Breast epithelium (tissue), 3 donors: ENCODE measurements around the gene GATAD2B.

Experiments
- CTCF ChIP-seq, 3 donors: fragments of 450-650 bp; IDR thresholded peaks; one replicate each; pipeline ENCODE4 v1.5.1; 2016 to 2017; ENCODE audit warnings: antibody characterized with exemption in 3 of 3, mild to moderate bottlenecking in 3 of 3, moderate library complexity in 3 of 3
- POLR2A ChIP-seq: fragments of 450-650 bp; IDR thresholded peaks from one replicate; pipeline ENCODE4 v1.6.1; 2016; ENCODE audit warnings: antibody characterized with exemption, mild to moderate bottlenecking, moderate library complexity
- POLR2AphosphoS5 ChIP-seq, 3 donors: sonication (generic); formaldehyde crosslinking; IDR thresholded peaks; one replicate each; pipeline ENCODE4 v1.6.1; 2017; ENCODE audit warnings: antibody characterized with exemption in 3 of 3

- TF ChIP-seq CTCF (IDR thresholded peaks at IDR 0.05) = no peak
- TF ChIP-seq POLR2AphosphoS5 (IDR thresholded peaks at IDR 0.05) = no peak
- TF ChIP-seq POLR2A = no peak
These were observed 152.0 kb downstream of the GATAD2B start for GRCh38 chr1:153770797-153771196.
